GM11168 (cell line): ENCODE measurements around the gene PLA2G4B.

Experiments used
- in situ Hi-C: fragments of 300-500 bp; cut with MboI; formaldehyde crosslinking; loops from one replicate; pipeline ENCODE4 v1.12.0; 2022; ENCODE audit warnings: low sequenced_read_pairs; ENCODE audit not compliant: unreplicated experiment

PLA2G4B gene

GRCh38 chr15:41806291-41807181 lies 32.1 kb upstream of the PLA2G4B start:
- in situ Hi-C loops = no loop called here

GRCh38 chr15:41809121-41809520 lies 29.5 kb upstream of the PLA2G4B start:
- in situ Hi-C loops = no loop called here

GRCh38 chr15:41809526-41810220 lies 29.0 kb upstream of the PLA2G4B start:
- in situ Hi-C loops = loop anchor here (5.0 kb wide), 1 partner anchor 37 kb away; the partner anchor contains the start of gene MAPKBP1

GRCh38 chr15:41810651-41811431 lies 27.8 kb upstream of the PLA2G4B start:
- in situ Hi-C loops = loop anchor here (5.0 kb wide), 1 partner anchor 39 kb away; the partner anchor contains the start of gene MAPKBP1

GRCh38 chr15:41811432-41812195 lies 27.0 kb upstream of the PLA2G4B start:
- in situ Hi-C loops = loop anchor here (5.0 kb wide), 1 partner anchor 39 kb away; the partner anchor contains the start of gene MAPKBP1

GRCh38 chr15:41812820-41813375 lies 25.7 kb upstream of the PLA2G4B start:
- in situ Hi-C loops = loop anchor here (5.0 kb wide), 1 partner anchor 41 kb away; the partner anchor contains the start of gene MAPKBP1

- in situ Hi-C loops = loop anchor here (5.0 kb wide), 1 partner anchor 41 kb away; the partner anchor contains the start of gene MAPKBP1
These were observed 25.2 kb upstream of the PLA2G4B start for GRCh38 chr15:41813426-41813825.

- in situ Hi-C loops = loop anchor here (5.0 kb wide), 1 partner anchor 42 kb away; the partner anchor contains the start of gene MAPKBP1
These were observed 24.1 kb upstream of the PLA2G4B start for GRCh38 chr15:41814534-41814933.

- in situ Hi-C loops = no loop called here
These were observed 21.9 kb upstream of the PLA2G4B start for GRCh38 chr15:41816788-41817187.

- in situ Hi-C loops = no loop called here
These were observed 21.3 kb upstream of the PLA2G4B start for GRCh38 chr15:41817327-41817726.

- in situ Hi-C loops = no loop called here
These were observed 20.9 kb upstream of the PLA2G4B start for GRCh38 chr15:41817781-41818180.

GRCh38 chr15:41819455-41820050 lies 19.1 kb upstream of the PLA2G4B start:
- in situ Hi-C loops = no loop called here

- in situ Hi-C loops = no loop called here
These were observed 17.7 kb upstream of the PLA2G4B start for GRCh38 chr15:41820791-41821423.

GRCh38 chr15:41821831-41822230 lies 16.8 kb upstream of the PLA2G4B start:
- in situ Hi-C loops = no loop called here

GRCh38 chr15:41822471-41822870 lies 16.2 kb upstream of the PLA2G4B start:
- in situ Hi-C loops = no loop called here

GRCh38 chr15:41822957-41823356 lies 15.7 kb upstream of the PLA2G4B start:
- in situ Hi-C loops = no loop called here

GRCh38 chr15:41823502-41823901 lies 15.1 kb upstream of the PLA2G4B start:
- in situ Hi-C loops = no loop called here

GRCh38 chr15:41824062-41824745 lies 14.4 kb upstream of the PLA2G4B start:
- in situ Hi-C loops = no loop called here
